Natural killer cell treated with Interleukin-12 subunit alpha and Interleukin-12 subunit beta and Interleukin-15 and Interleukin-18, amount 100 ng/mL, for 72 hours (primary cell): ENCODE results near the gene C3. TPM values are rescaled to one million over a fixed set of nuclear protein-coding genes. Genes with fewer than 3 reads are reported as not detected.
A peak's percentile ranks its signal among the peaks of the same experiment; 100 is the strongest.
"Not testable (repeated sequence)": the region's sequence is repeated elsewhere in the genome, so short reads cannot be mapped to it uniquely, and the experiment has no call there.

ENCODE experiments used
- ATAC-seq, 2 donors: fragments of 150-1000 bp; cut with Tn5 transposase in 1 of 2; sonication (Bioruptor Pico), chemical (Tn5 transposase) in 1 of 2; 2 replicates each; pipeline ENCODE4 v1.10.0; 2021
- DNase-seq: peaks from one replicate; pipeline ENCODE4 v3.0.0; 2022; ENCODE audit warnings: low spot score
- H3K27ac Mint-ChIP-seq, 2 donors: 1 replicate in 1 of 2; 2 replicates in 1 of 2; pipeline ENCODE4 v1.8.0; 2022; ENCODE audit warnings: mixed read lengths in 2 of 2, mild to moderate bottlenecking in 1 of 2, moderate library complexity in 1 of 2
- H3K27me3 Mint-ChIP-seq, 2 donors: 1 replicate in 1 of 2; 2 replicates in 1 of 2; pipeline ENCODE4 v1.8.0; 2022; ENCODE audit warnings: mixed read lengths in 2 of 2
- H3K36me3 Mint-ChIP-seq: one replicate; pipeline ENCODE4 v1.8.0; 2022; ENCODE audit warnings: mixed read lengths
- H3K4me1 Mint-ChIP-seq, 2 donors: 1 replicate in 1 of 2; 2 replicates in 1 of 2; pipeline ENCODE4 v1.8.0; 2022; ENCODE audit warnings: low read depth in 2 of 2, mixed read lengths in 2 of 2, mild to moderate bottlenecking in 1 of 2
- H3K4me3 Mint-ChIP-seq: one replicate; pipeline ENCODE4 v1.8.0; 2022; ENCODE audit warnings: mixed read lengths
- H3K9me3 Mint-ChIP-seq: 2 replicates; pipeline ENCODE4 v1.8.0; 2022; ENCODE audit warnings: mixed read lengths
- total RNA-seq, 2 donors: library from RNA; stranded (reverse); gene quantifications; one replicate each; pipeline ENCODE4 v1.2.3, GENCODE V29; 2022

The C3 gene
- total RNA-seq, 2 donors from 2014 or later = 3.5 to 9.2 TPM

DNA sequence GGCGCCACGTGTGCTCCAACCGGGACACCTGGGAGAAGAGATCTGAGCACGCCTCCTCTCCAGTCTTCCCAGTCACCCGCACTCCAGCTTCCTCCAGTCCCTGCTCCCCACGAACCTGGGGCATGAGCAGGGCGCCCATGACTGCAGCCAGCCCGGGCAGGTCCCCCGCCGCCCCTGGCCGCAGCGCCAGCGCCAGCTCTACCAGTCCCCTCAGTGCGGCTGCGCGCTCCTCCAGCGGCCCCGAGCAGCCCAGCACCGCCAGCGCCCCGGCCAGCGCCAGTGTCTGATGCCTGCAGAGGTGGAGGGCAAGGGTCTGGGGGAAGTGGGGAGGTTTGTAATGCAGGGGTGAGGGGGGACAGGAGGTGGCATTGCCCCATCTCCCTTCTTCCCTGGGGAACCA is 33.7 kb upstream of the C3 start:
- DNase-seq = no peak
- Mint-ChIP-seq H3K9me3 (no peaks in the 10 kb centered on the region), H3K4me3 (no peak overlapping the region), H3K36me3 (peaks cover 12% of the 10 kb centered on the region), H3K27ac (peak overlapping the region in 1 of 2 donors; percentile 48), H3K4me1 (peaks cover 6 to 18% of the 10 kb centered on the region in 2 donors), H3K27me3 (no peaks in the 10 kb centered on the region)
- no peak for ATAC-seq

DNA sequence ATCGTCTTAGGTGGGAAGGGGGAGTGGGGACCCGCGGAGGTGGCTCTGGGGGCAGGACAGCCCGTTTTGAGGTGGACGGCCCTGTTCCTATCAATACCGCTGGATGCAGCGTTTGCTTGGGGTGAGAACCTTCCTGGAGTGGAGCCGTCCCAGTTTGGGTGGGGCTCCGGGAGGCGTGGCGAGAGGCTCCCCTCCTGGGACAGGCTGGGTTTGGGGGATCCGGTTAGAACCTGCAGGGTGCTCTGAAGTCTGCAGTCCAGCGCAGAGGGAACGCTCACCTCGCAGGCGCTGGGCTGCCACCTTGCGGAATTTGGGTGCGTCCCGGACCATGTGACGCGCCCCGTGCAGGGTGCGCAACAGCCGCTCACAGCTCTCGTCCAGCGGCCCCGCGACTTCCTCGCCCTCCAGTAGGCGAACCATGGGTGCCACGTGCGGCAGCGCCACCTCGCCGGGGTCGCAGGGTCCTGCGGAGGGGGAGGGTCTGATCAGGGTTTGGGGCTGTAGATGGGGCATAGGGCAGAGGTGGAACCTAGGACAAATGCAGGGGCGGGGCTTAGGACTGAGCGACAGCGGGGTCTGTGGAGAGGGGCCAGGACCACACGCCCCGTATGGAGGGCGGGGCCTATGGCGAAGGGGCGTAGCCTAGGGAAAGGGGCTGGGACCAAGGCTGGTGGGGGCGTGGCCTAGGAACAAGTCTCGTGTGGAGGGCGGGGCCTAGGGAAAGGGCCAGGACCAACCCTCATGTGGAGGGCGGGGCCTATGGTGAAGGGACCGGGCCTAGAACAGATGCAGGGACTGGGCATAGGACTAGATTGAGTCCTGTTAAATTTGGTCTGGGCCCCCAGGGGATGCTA is 33.0 kb upstream of the C3 start:
- no peaks in the 10 kb centered on the region for H3K9me3 Mint-ChIP-seq
- ATAC-seq = peak; percentile 93 to 94
- DNase-seq = peak; percentile 78
- no peaks in the 10 kb centered on the region for H3K27me3 Mint-ChIP-seq
- H3K36me3 Mint-ChIP-seq = peaks cover 8% of the 10 kb centered on the region
- peak overlapping the region; percentile 31 to 43 for H3K27ac Mint-ChIP-seq
- H3K4me3 Mint-ChIP-seq = peak overlapping the region; percentile 81
- H3K4me1 Mint-ChIP-seq = peaks cover 6 to 14% of the 10 kb centered on the region in 2 donors

DNA sequence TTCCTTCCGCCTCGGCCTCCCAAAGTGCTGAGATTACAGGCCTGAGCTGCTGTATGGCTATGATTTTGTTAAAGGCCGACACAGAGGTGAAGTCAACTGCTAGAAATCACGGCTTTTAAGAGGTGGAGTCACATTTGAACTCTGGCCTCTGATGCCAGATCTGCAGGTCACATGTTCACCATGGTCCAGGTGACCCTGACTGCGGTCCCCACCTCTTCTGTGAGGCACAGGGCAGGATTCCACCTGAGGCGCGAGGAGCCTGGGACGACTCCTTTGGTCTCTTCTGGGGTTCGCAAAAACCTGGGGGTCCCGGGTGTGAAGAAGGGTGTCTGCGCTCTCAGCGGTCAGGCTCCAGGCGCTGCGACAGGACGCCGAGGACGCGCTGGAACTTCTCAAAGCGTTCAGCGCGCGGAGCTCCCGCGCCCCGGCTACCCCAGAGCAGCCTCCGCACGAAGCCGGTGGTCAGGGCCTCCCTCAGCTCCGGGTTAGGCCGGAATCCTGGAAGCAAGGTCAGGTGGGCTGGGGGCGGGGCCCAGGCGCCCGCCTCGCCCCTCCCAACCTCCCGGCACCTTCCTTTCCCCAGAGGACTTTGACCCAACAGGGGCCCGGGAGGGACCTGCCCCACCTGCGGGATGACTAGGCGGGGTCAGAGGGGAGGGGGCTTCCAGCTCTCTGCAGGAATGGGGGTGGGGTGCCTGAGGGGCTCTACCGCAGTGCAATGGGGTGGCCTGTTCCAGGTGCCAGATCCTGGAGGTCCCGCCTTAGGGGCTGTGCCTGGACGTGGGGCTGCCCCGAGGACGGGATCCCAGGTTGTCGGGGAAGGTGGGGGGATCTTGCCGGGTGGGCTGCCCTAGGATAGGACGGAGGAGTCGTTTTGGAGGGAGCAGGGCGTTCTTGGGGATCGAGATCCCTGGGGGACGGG is 32.1 kb upstream of the C3 start:
- no peaks in the 10 kb centered on the region for H3K27me3 Mint-ChIP-seq
- H3K4me1 Mint-ChIP-seq = peaks cover 6 to 13% of the 10 kb centered on the region in 2 donors
- DNase-seq = no peak
- peak overlapping the region in 1 of 2 donors; percentile 31 for H3K27ac Mint-ChIP-seq
- H3K36me3 Mint-ChIP-seq = peaks cover 7% of the 10 kb centered on the region
- no peaks in the 10 kb centered on the region for H3K9me3 Mint-ChIP-seq
- ATAC-seq = no peak
- peak overlapping the region; percentile 81 for H3K4me3 Mint-ChIP-seq

DNA sequence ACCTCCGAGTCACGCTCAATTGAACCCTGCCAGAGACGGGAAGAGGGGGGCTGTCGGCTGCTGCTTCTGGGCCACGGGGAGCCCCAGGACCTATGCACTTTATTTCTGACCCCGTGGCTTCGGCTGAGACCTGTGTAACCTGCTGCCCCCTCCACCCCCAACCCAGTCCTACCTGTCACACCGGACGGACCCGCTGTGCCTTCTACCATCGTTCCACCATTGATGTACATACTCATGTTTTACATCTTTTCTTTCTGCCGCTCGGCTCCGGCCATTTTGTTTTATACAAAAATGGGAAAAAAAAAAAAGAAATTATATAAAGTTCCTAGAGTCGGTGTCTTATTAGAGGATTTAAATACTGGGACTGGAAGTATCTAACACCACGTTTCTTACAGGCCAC is 30.7 kb upstream of the C3 start:
- no peak overlapping the region for H3K4me3 Mint-ChIP-seq
- peaks cover 6 to 13% of the 10 kb centered on the region in 2 donors for H3K4me1 Mint-ChIP-seq
- ATAC-seq (no peak), DNase-seq (no peak)
- H3K36me3 Mint-ChIP-seq = peaks cover 7% of the 10 kb centered on the region
- H3K27ac Mint-ChIP-seq = no peak overlapping the region
- no peaks in the 10 kb centered on the region for H3K9me3 Mint-ChIP-seq
- H3K27me3 Mint-ChIP-seq = no peaks in the 10 kb centered on the region

DNA sequence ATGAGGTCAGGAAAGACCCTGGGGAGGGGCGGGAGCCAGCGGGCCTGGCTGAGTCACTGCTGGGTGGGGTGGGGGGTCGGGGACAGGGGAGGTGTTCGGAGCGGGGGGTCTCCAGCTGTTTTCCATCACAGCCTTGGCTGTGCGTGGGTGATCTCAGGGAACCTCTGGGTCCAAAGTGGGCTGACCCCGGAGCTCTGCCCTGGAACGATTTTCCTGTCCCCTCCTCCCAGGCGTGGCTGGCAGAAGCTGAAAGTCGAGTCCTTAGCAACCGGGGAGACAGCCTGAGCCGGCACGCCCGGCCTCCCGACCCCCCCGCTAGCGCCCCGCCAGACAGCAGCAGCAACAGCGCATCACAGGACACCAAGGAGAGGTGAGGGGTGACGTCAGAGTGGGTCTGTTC is 29.6 kb upstream of the C3 start:
- no peak overlapping the region for H3K4me3 Mint-ChIP-seq
- no peak overlapping the region for H3K27ac Mint-ChIP-seq
- peaks cover 6 to 13% of the 10 kb centered on the region in 2 donors for H3K4me1 Mint-ChIP-seq
- H3K27me3 Mint-ChIP-seq = no peaks in the 10 kb centered on the region
- DNase-seq (no peak), ATAC-seq (no peak)
- peaks cover 7% of the 10 kb centered on the region for H3K36me3 Mint-ChIP-seq
- H3K9me3 Mint-ChIP-seq = no peaks in the 10 kb centered on the region

DNA sequence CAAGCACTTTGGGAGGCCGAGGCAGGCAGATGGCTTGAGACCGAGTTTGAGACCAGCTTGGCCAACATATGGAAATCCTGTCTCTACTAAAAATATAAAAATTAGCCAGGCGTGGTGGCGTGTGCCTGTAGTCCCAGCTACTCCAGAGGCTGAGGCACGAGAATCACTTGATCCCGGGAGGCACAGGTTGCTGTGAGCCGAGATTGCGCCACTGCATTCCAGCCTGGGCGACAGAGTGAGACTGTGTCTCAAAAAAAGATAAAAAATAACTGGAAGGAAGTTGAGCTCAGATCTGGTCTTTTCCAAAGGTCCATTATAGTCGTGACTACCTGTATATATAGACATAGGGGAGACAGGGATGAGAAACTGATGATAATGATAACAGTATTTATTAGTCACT is 28.1 kb upstream of the C3 start:
- not testable (repeated sequence) for H3K4me3 Mint-ChIP-seq, H3K27me3 Mint-ChIP-seq, H3K9me3 Mint-ChIP-seq, ATAC-seq, DNase-seq, H3K27ac Mint-ChIP-seq
- Mint-ChIP-seq H3K36me3 (peaks cover 16% of the 10 kb centered on the region), H3K4me1 (peaks cover 4 to 17% of the 10 kb centered on the region in 2 donors)

DNA sequence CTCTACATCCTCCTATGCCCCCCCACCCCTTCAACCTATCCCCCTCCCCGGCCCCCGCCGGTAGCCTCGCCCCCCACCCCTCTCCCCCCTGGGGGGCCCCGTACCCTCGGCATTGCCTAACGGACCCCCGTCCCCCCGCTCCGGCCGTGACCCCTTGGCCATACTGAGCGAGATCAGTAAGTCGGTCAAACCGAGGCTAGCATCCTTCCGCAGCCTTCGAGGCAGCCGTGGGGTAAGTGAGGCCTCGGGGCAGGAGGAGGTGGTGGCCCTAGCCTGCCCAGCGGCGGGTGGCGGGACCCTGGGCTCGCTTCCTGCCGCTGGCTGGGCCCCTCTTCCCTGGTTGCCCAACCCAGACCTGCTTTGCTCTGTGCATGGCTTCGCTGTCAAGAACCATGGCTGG is 25.5 kb upstream of the C3 start:
- peaks cover 16% of the 10 kb centered on the region for H3K36me3 Mint-ChIP-seq
- H3K27ac Mint-ChIP-seq = no peak overlapping the region

DNA sequence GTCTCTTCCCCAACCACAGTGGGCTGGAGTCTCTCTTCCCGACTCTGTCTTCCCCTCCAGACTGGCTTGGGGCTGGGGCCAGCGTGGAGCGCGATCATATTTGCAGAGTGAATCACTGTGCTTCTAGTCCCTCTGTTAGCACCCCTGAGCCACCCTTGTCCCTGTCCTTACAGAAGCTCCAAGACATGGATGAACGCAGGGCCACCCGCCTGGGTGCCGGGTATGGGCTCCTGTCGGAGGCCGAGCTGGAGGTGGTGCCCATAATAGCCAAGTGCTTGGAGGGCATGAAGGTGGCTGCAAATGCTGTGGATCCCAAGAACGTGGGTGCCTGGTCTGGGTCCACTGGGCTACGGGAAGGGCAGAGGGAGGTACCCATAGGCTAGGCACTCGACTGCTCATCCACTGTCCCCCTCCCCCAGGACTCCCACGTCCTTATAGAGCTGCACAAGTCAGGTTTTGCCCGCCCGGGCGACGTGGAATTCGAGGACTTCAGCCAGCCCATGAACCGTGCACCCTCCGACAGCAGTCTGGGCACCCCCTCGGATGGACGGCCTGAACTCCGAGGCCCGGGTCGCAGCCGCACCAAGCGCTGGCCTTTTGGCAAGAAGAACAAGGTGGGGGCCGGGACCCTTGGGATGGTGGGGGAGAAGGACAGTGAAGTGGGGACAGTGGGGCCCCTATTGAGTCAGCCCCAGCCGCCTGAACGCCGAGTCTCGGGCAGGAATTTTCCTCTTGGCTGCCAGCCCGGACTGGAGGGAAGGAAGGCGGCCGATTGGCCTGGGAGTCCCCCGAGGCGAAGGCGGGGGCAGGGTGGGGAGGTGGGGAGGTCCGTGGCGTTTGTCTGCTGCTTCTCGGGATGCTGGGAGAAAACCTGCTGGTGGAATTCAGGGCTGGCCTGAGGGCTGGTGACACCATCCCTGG is 24.2 kb upstream of the C3 start:
- Mint-ChIP-seq H3K27ac (no peak overlapping the region), H3K9me3 (no peaks in the 10 kb centered on the region), H3K4me3 (no peak overlapping the region), H3K4me1 (peaks cover 0 to 23% of the 10 kb centered on the region in 2 donors), H3K36me3 (peaks cover 12% of the 10 kb centered on the region), H3K27me3 (no peaks in the 10 kb centered on the region)
- ATAC-seq = no peak
- DNase-seq = no peak

More for the DNA sequence above, 25.5 kb upstream of the C3 start:
- Mint-ChIP-seq H3K27me3 (no peaks in the 10 kb centered on the region), H3K9me3 (no peaks in the 10 kb centered on the region), H3K4me1 (peaks cover 0 to 20% of the 10 kb centered on the region in 2 donors), H3K4me3 (no peak overlapping the region)
- no peak for ATAC-seq
- no peak for DNase-seq

DNA sequence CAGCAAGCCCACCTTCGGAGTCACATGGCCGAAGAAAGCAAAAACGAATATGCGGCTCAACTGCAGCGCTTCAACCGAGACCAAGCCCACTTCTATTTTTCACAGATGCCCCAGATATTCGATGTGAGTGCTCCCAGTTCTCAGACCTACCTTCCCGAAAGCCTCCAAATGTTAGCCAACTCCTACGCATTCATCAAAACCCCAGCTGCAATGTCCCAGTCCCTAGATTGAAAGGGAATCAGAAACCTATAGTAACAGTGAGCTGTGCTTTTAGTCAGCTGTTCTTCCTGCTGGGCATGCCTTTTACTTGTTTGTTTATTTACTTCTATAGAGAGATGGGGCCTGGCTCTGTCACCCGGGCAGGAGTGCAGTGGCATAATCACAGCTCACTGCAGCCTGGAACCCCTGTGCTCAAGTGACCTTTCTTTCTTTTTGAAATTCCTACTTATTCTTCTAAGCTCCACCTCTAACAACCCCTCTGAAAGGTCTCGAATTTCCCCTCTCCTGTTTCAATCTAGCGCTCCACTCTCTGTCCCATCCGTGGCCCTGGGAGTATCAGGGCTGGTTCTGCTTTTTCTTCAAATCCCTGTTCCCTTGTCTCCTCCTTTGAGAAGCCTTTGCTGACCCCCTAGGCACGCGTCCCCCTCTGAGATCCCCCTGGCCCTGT is 23.4 kb upstream of the C3 start:
- ATAC-seq (no peak), DNase-seq (no peak)
- H3K27me3 Mint-ChIP-seq = no peaks in the 10 kb centered on the region
- H3K9me3 Mint-ChIP-seq = no peaks in the 10 kb centered on the region
- H3K4me1 Mint-ChIP-seq = peaks cover 6 to 28% of the 10 kb centered on the region in 2 donors
- H3K36me3 Mint-ChIP-seq = peaks cover 9% of the 10 kb centered on the region
- no peak overlapping the region for H3K27ac Mint-ChIP-seq
- no peak overlapping the region for H3K4me3 Mint-ChIP-seq

DNA sequence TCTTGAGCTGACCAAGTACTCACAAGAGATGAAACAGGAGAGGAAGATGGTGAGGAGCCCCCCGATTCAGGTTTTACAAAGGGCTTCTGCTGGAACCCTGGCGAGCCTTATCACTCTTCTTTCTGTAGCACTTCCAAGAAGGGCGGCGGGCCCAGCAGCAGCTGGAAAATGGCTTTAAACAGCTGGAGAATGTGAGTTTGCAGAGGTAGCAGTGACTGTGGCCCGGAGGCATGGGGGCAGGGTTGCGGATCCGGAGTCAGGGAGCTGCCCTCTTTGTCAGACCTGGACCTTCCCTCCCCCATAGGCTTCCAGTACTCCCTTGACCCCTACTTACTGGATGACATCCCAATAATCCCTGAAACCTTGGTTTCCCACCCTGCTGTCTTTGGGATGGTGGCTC is 22.6 kb upstream of the C3 start:
- DNase-seq = no peak
- H3K36me3 Mint-ChIP-seq = peaks cover 9% of the 10 kb centered on the region
- peaks cover 14 to 36% of the 10 kb centered on the region in 2 donors for H3K4me1 Mint-ChIP-seq
- no peaks in the 10 kb centered on the region for H3K27me3 Mint-ChIP-seq
- no peak for ATAC-seq
- H3K4me3 Mint-ChIP-seq = no peak overlapping the region
- H3K9me3 Mint-ChIP-seq = no peaks in the 10 kb centered on the region
- H3K27ac Mint-ChIP-seq = no peak overlapping the region

DNA sequence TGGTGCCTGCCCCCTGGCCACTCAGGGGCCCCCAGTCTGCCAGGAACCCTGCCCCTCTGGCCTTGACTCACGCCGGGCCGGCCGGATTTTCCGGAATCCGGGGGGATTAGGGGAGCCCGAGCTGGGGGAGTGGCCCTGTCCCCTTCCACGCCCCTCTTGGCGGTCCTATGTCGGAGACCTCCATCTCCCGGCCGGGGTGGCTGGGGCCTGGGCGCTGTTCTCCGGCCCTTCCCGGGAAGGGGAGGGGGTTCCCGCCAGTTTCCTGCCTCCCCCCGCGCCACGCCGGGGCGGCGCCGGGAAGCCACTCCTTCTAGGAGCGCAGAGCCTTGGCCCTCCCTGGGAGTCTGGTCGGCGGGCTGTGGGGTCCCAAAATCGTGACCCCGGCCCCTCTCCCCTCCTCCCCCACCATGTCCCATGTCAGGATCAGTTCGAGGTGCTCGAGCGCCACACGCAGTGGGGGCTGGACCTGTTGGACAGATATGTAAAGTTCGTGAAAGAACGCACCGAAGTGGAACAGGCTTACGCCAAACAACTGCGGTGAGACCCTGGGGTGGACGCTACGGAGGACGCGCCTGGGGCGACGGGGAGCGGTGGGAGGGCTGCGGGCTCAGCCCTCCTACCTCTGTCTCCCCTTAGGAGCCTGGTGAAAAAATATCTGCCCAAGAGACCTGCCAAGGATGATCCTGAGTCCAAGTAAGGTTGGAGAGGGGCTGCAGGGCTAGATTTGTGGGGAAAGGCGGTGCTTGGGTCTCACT is 20.3 kb upstream of the C3 start:
- Mint-ChIP-seq H3K27me3 (no peaks in the 10 kb centered on the region), H3K27ac (peak overlapping the region; percentile 14 to 53), H3K9me3 (no peaks in the 10 kb centered on the region), H3K36me3 (peaks cover 9% of the 10 kb centered on the region), H3K4me1 (peaks cover 26 to 50% of the 10 kb centered on the region in 2 donors), H3K4me3 (peak overlapping the region; percentile 79)
- DNase-seq (peak; percentile 80), ATAC-seq (no peak)

DNA sequence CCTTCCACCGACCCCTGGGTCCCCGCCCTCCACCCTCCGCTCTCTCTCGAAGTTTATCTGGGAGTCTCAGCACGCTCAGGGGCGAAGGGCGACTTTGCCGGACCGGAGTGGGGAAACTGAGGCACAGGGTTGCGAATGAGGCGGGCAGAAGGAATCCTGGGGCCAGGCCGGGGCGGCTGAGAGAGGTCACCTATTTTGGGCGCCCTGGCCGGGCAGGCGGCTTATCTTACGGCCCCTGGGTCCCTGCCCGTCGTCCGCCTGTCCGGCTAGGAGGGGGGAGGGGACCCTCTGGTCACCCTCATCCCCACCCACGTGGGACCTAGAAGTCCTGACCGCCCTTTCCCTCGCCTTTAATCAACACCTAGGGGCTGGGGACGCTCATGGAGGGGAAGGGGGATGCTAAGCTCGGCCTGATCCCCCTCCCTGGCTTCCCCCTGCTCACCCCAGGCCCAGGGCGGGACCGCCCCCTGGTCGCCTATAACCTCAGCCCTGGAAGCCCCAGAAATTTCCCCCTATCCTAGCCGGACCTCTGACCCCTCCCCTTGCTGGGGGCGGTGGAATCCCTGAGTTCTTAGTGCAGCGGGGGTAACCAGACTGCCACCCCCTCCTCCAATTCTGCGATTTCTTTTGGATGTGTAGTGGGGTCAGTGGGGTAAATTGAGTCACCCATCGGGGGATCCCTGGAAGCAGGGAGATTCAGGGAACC is 19.6 kb upstream of the C3 start:
- peak; percentile 84 for DNase-seq
- peak in 1 of 2 donors; percentile 15 for ATAC-seq
- Mint-ChIP-seq H3K27me3 (no peaks in the 10 kb centered on the region), H3K9me3 (no peaks in the 10 kb centered on the region), H3K36me3 (peaks cover 9% of the 10 kb centered on the region), H3K4me1 (peaks cover 26 to 50% of the 10 kb centered on the region in 2 donors), H3K27ac (peak overlapping the region in 1 of 2 donors; percentile 53), H3K4me3 (peak overlapping the region; percentile 79)
